SU-DHL-6 (cell line): ENCODE data around the gene MYOM3.

ENCODE experiments used
- H2AFZ ChIP-seq: fragments of 200-600 bp; sonication (generic); 2 replicates; pipeline ENCODE4 v1.6.1; 2014; ENCODE audit warnings: low read depth, mild to moderate bottlenecking, moderate library complexity, mixed read lengths, antibody characterized with exemption, low read length; ENCODE audit not compliant: severe bottlenecking
- H3F3A ChIP-seq: fragments of 200-600 bp; shearing (Covaris generic); 2 replicates; pipeline ENCODE4 v1.6.0; 2016; ENCODE audit warnings: antibody characterized with exemption, mild to moderate bottlenecking; ENCODE audit not compliant: insufficient read depth
- H3K27ac ChIP-seq: fragments of 200-600 bp; sonication (generic); 2 replicates; pipeline ENCODE4 v1.5.1; 2016; ENCODE audit warnings: low read depth, mild to moderate bottlenecking, low read length, moderate library complexity, mixed read lengths
- H3K27me3 ChIP-seq: fragments of 200-600 bp; sonication (generic), shearing (Covaris generic); 2 replicates; pipeline ENCODE4 v1.6.0; 2014; ENCODE audit warnings: mild to moderate bottlenecking, low read length
- H3K36me3 ChIP-seq: fragments of 200-600 bp; sonication (generic); 2 replicates; pipeline ENCODE4 v1.6.1; 2014; ENCODE audit warnings: mild to moderate bottlenecking, low read length, mixed read lengths
- H3K4me2 ChIP-seq: fragments of 300-600, 200-600 bp; shearing (Covaris generic), sonication (generic); 2 replicates; pipeline ENCODE4 v1.6.0; 2014; ENCODE audit warnings: low read length, low read depth, mild to moderate bottlenecking; ENCODE audit not compliant: poor library complexity, severe bottlenecking
- H3K4me3 ChIP-seq: fragments of 200-600 bp; sonication (generic); 2 replicates; pipeline ENCODE4 v1.5.1; 2014; ENCODE audit warnings: antibody characterized with exemption, low read length, mild to moderate bottlenecking, mixed read lengths; ENCODE audit not compliant: insufficient read depth, poor library complexity, severe bottlenecking
- H3K79me2 ChIP-seq: fragments of 200-600 bp; sonication (generic); 2 replicates; pipeline ENCODE4 v1.6.1; 2014; ENCODE audit warnings: mild to moderate bottlenecking, low read length, moderate library complexity; ENCODE audit not compliant: insufficient read depth
- H3K9ac ChIP-seq: fragments of 200-600 bp; sonication (generic); 2 replicates; pipeline ENCODE4 v1.7.0; 2014; ENCODE audit warnings: mild to moderate bottlenecking, low read length
- H3K9me2 ChIP-seq: fragments of 200-600 bp; sonication (generic); replicated peaks from 2 replicates; pipeline ENCODE4 v1.6.1; 2014; ENCODE audit warnings: low read length; ENCODE audit not compliant: insufficient read depth
- H3K9me3 ChIP-seq: fragments of 200-600 bp; sonication (generic); 2 replicates; pipeline ENCODE4 v1.6.1; 2014; ENCODE audit warnings: low read length, mixed read lengths; ENCODE audit not compliant: insufficient read depth
- H4K20me1 ChIP-seq: fragments of 200-600 bp; sonication (generic); 2 replicates; pipeline ENCODE4 v1.6.1; 2014; ENCODE audit warnings: low read depth, mild to moderate bottlenecking, antibody characterized with exemption, low read length, moderate library complexity, mixed read lengths
- EZH2phosphoT487 ChIP-seq: fragments of 200-600 bp; sonication (generic), shearing (Covaris generic); conservative IDR thresholded peaks from 2 replicates; pipeline ENCODE4 v1.6.1; 2018; ENCODE audit warnings: mild to moderate bottlenecking, antibody characterized with exemption, low read length, moderate library complexity, mixed read lengths
- TF ChIP-seq, protein P1 (sequence below): fragments of 200-600 bp; sonication (generic); IDR thresholded peaks from one replicate; pipeline ENCODE4 v1.5.1; 2017; ENCODE audit warnings: antibody characterized with exemption, mild to moderate bottlenecking, low read length, moderate library complexity; ENCODE audit not compliant: insufficient read depth, poor library complexity, severe bottlenecking

Gene MYOM3

DNA sequence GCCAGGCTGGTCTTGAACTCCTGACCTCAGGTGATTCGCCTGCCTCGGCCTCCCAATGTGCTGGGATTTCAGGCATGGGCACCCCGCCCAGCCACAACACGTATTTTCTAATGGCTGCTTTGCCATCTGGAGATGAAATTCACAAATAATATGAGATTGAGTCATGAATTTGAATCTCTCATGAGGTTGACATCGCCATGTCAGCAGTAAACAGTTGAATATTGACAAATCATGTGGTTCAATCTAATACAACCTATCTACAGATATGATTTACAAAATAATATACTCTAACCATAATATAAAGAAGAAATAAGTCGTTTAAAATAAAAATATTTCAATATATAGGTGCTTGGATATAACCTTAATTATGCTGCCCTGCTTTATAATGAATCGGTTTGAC is 42.1 kb downstream of the MYOM3 start:
- Histone ChIP-seq H3K9ac (no peak overlapping the region), H3K36me3 (no peaks in the 10 kb centered on the region), H4K20me1 (no peaks in the 10 kb centered on the region), H3K27me3 (no peaks in the 10 kb centered on the region), H3K27ac (peak overlapping the region; percentile 77), H3K4me2 (no peak overlapping the region), H3K79me2 (no peaks in the 10 kb centered on the region), H3K9me3 (no peaks in the 10 kb centered on the region), H3K9me2 (no peaks in the 10 kb centered on the region), H3F3A (peaks cover 8% of the 10 kb centered on the region), H3K4me3 (no peak overlapping the region), H2AFZ (no peak overlapping the region)
- TF ChIP-seq, protein P1, sequence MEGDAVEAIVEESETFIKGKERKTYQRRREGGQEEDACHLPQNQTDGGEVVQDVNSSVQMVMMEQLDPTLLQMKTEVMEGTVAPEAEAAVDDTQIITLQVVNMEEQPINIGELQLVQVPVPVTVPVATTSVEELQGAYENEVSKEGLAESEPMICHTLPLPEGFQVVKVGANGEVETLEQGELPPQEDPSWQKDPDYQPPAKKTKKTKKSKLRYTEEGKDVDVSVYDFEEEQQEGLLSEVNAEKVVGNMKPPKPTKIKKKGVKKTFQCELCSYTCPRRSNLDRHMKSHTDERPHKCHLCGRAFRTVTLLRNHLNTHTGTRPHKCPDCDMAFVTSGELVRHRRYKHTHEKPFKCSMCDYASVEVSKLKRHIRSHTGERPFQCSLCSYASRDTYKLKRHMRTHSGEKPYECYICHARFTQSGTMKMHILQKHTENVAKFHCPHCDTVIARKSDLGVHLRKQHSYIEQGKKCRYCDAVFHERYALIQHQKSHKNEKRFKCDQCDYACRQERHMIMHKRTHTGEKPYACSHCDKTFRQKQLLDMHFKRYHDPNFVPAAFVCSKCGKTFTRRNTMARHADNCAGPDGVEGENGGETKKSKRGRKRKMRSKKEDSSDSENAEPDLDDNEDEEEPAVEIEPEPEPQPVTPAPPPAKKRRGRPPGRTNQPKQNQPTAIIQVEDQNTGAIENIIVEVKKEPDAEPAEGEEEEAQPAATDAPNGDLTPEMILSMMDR, result no peak
- no peak for TF ChIP-seq EZH2phosphoT487

DNA sequence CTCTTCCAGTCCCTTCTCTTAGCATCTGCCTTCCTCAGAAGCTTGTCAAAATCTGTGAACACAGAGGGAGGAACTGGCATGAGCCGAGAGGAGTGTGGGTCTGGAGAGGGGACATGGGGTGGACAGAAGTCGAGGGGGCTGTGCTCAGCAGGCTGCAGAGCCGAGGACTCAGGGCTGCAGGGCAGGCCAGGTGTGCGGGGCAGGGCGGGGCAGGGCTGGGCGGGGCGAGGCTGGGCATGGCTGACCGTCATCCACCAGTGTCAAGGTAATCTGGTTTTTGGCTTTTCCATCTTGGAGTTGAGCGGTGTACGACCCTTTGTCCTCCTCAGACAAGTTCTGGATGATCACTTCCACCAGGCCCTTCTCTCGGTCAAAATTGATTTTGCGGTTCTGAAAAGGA is 44.0 kb downstream of the MYOM3 start:
- H3K27me3 ChIP-seq, result no peaks in the 10 kb centered on the region
- H3K9ac ChIP-seq, result peak overlapping the region; percentile 28; the same call in 1 of the 2 replicates
- no peak overlapping the region for H2AFZ ChIP-seq
- no peak overlapping the region for H3K4me3 ChIP-seq
- peak overlapping the region; percentile 32 for H3K4me2 ChIP-seq
- no peaks in the 10 kb centered on the region for H3K79me2 ChIP-seq
- H4K20me1 ChIP-seq, result no peaks in the 10 kb centered on the region
- H3K27ac ChIP-seq, result peak overlapping the region; percentile 77
- peaks cover 8% of the 10 kb centered on the region for H3F3A ChIP-seq
- no peaks in the 10 kb centered on the region for H3K9me3 ChIP-seq
- no peak for TF ChIP-seq EZH2phosphoT487
- TF ChIP-seq, protein P1, result no peak
- no peaks in the 10 kb centered on the region for H3K9me2 ChIP-seq
- no peaks in the 10 kb centered on the region for H3K36me3 ChIP-seq

DNA sequence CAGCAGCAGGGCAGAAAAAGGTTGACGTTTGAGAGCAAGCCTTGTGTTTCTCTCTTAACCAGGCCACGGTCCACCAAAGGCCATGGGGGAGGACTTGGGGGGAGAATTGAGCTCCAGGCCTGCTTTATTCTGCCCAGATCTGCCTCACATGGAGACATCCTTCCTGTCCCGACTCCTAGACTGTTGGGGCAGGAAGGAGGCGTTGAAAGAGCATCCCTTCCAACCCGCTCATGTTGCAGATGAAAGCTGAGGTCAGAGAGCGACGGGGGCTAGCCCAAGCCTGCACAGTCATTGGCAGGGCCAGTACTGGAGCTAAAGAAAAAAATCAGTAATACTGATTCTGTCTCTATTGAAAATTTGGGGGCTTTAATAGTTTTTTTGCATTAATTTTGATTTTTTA is 46.6 kb downstream of the MYOM3 start:
- Histone ChIP-seq H3K36me3 (no peaks in the 10 kb centered on the region), H3K9me2 (no peaks in the 10 kb centered on the region), H3K27me3 (no peaks in the 10 kb centered on the region), H4K20me1 (no peaks in the 10 kb centered on the region), H3K4me3 (no peak overlapping the region), H3K9me3 (no peaks in the 10 kb centered on the region), H2AFZ (no peak overlapping the region), H3K9ac (no peak overlapping the region), H3K27ac (no peak overlapping the region), H3K79me2 (no peaks in the 10 kb centered on the region), H3K4me2 (no peak overlapping the region), H3F3A (peaks cover 7% of the 10 kb centered on the region)
- no peak for TF ChIP-seq EZH2phosphoT487

DNA sequence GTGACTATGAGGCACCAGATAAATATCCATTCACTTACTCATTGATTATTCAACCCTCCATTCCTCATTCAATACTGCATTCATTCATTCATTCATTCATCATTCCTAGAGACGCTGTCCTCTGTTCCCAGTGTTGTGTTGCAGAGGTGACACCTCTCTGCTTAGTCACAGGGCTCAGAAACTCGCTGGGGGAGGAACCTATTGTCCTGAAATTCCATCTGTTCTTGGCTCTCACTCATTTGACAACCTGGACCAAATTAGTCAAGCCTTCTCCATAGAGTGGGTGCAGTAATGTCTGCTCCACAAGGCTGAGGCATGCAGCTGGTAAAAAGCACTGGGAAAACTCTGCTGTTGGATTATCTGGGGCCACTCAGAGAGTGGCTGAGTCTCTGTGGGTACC is 49.7 kb downstream of the MYOM3 start:
- no peak overlapping the region for H3K9ac ChIP-seq
- TF ChIP-seq, protein P1, result no peak
- no peak for TF ChIP-seq EZH2phosphoT487
- no peak overlapping the region for H3K27ac ChIP-seq
- H2AFZ ChIP-seq, result no peak overlapping the region
- no peaks in the 10 kb centered on the region for H4K20me1 ChIP-seq
- H3K9me3 ChIP-seq, result no peaks in the 10 kb centered on the region
- H3K36me3 ChIP-seq, result no peaks in the 10 kb centered on the region
- no peaks in the 10 kb centered on the region for H3K27me3 ChIP-seq
- H3F3A ChIP-seq, result no peaks in the 10 kb centered on the region
- no peaks in the 10 kb centered on the region for H3K79me2 ChIP-seq
- no peak overlapping the region for H3K4me2 ChIP-seq
- H3K4me3 ChIP-seq, result no peak overlapping the region
- H3K9me2 ChIP-seq, result no peaks in the 10 kb centered on the region
